Left ventricle myocardium inferior (tissue), 1 donor: ENCODE results near the gene MMP17. TPM values are rescaled to one million over a fixed set of nuclear protein-coding genes. Genes with fewer than 3 reads are reported as not detected.

Experiments
- DNase-seq: peaks from one replicate; pipeline ENCODE4 v3.0.0-alpha.2; 2020
- H3K27ac ChIP-seq: fragments of 200-600 bp; replicated peaks from 2 replicates; pipeline ENCODE4 v1.8.0; 2021
- H3K27me3 ChIP-seq: fragments of 200-600 bp; 2 replicates; pipeline ENCODE4 v1.8.0; 2021; ENCODE audit warnings: low read depth
- H3K36me3 ChIP-seq: fragments of 200-600 bp; 2 replicates; pipeline ENCODE4 v1.8.0; 2021
- H3K4me1 ChIP-seq: fragments of 200-600 bp; 2 replicates; pipeline ENCODE4 v1.8.0; 2021
- H3K4me3 ChIP-seq: fragments of 200-600 bp; 2 replicates; pipeline ENCODE4 v1.8.0; 2021; ENCODE audit warnings: mild to moderate bottlenecking, moderate library complexity
- H3K9me3 ChIP-seq: fragments of 200-600 bp; replicated peaks from 2 replicates; pipeline ENCODE4 v1.8.0; 2021
- intact Hi-C: fragments of 100-400 bp; cut with micrococcal nuclease; formaldehyde crosslinking; loops from one replicate; pipeline ENCODE4 v1.11.0; 2022
- total RNA-seq: library from RNA; stranded (reverse); fragmentation: NEBNext Ultra II Directional; extraction: Animal tissue kit (Norgen Biotek cat#: 25700); gene quantifications from one replicate; pipeline ENCODE4 v1.2.1, GENCODE V29; 2021
- TF ChIP-seq, protein P1 (sequence below): fragments of 200-600 bp; IDR thresholded peaks from 2 replicates; pipeline ENCODE4 v1.8.0; 2021; ENCODE audit warnings: antibody characterized with exemption, mild to moderate bottlenecking, borderline replicate concordance
- donor health status: DM: no; HTN: yes; CAD: no; lungs with severe emphysema.

Gene MMP17
- total RNA-seq, 1 donor from 2014 or later, result 0.77 TPM

DNA sequence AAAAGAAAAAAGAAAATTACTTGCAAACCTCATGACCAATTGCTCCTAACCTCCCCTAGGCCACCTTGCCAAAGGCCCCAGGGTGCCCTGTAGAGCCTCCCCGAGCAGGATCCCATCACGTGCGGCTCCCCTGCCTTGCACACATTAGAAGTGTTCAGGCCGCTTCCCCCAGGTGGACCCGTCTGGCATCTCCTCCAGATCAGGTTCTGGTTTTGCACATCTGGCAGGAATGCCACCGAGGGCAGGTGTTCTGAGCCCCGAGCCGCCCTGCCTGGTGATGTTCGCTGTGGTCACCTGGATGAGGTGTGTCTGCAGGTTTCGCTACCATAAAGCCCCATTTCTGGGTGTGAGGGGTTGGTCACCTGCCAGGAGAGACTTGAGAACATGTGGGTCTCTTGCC lies 19.3 kb downstream of the MMP17 start:
- H3K4me3 ChIP-seq, result no peak overlapping the region
- no peak for DNase-seq
- peaks cover 24% of the 10 kb centered on the region for H3K27me3 ChIP-seq
- H3K9me3 ChIP-seq, result no peaks in the 10 kb centered on the region
- no peaks in the 10 kb centered on the region for H3K36me3 ChIP-seq
- TF ChIP-seq, protein P1, sequence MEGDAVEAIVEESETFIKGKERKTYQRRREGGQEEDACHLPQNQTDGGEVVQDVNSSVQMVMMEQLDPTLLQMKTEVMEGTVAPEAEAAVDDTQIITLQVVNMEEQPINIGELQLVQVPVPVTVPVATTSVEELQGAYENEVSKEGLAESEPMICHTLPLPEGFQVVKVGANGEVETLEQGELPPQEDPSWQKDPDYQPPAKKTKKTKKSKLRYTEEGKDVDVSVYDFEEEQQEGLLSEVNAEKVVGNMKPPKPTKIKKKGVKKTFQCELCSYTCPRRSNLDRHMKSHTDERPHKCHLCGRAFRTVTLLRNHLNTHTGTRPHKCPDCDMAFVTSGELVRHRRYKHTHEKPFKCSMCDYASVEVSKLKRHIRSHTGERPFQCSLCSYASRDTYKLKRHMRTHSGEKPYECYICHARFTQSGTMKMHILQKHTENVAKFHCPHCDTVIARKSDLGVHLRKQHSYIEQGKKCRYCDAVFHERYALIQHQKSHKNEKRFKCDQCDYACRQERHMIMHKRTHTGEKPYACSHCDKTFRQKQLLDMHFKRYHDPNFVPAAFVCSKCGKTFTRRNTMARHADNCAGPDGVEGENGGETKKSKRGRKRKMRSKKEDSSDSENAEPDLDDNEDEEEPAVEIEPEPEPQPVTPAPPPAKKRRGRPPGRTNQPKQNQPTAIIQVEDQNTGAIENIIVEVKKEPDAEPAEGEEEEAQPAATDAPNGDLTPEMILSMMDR, result no peak
- intact Hi-C loops, result no loop called here
- H3K4me1 ChIP-seq, result no peaks in the 10 kb centered on the region
- no peak overlapping the region for H3K27ac ChIP-seq

DNA sequence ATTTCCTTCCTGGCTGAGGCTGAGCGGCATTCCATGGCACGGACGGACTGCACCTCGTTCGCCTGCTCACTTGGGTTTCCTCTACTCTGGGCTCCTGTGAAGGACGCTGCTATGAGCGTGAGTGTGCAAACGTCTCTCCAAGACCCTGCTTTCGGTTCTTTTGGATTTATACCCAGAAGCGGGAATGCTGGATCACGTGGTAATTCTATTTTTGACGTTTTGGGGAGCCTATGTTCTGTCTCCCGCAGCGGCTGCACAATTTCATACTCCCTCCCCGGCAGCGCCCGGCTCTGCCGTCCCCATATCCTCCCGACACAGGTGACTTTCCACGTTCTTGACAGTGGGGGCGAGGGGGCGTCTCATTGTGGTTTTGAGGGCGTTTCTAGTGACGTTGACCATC lies 20.6 kb downstream of the MMP17 start:
- Histone ChIP-seq H3K36me3 (no peaks in the 10 kb centered on the region), H3K4me1 (no peaks in the 10 kb centered on the region), H3K4me3 (no peak overlapping the region), H3K9me3 (no peaks in the 10 kb centered on the region), H3K27ac (no peak overlapping the region), H3K27me3 (peaks cover 37% of the 10 kb centered on the region)
- TF ChIP-seq, protein P1, result no peak
- no peak for DNase-seq
- intact Hi-C loops, result no loop called here

DNA sequence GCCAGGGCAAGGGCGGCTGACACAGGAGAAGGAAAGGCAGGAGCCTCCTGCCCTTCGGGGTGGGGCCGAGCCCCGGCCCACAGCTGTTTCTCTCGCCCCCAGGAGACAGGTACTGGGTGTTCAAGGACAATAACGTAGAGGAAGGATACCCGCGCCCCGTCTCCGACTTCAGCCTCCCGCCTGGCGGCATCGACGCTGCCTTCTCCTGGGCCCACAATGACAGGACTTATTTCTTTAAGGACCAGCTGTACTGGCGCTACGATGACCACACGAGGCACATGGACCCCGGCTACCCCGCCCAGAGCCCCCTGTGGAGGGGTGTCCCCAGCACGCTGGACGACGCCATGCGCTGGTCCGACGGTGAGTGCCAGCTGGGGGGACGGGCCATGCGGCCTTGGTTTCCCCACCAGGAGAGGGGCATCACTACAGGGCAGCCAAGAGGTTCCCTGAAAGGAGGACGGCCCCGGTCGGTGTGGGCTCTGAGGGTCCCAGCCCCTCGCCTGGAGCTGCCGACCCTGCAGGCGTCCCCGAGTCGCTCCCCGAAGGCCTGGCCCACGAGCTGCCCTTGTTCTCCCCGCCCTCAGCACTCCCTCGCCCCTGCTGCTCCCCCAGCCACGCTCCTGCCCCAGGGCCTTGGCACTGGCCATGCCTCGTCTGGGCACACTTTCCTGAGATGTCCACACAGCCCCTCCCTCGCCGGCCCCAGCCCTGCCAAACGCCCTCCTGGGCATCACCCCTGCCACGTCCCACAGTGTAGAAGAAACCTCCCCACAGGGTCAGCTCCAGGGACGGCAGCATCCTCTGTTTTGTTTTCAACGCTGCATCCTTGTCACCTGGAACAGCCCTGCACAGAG lies 21.7 kb downstream of the MMP17 start:
- DNase-seq, result no peak
- intact Hi-C loops, result no loop called here
- H3K27me3 ChIP-seq, result peaks cover 49% of the 10 kb centered on the region
- H3K9me3 ChIP-seq, result no peaks in the 10 kb centered on the region
- H3K27ac ChIP-seq, result no peak overlapping the region
- TF ChIP-seq, protein P1, result no peak
- no peaks in the 10 kb centered on the region for H3K36me3 ChIP-seq
- no peak overlapping the region for H3K4me3 ChIP-seq
- H3K4me1 ChIP-seq, result no peaks in the 10 kb centered on the region

DNA sequence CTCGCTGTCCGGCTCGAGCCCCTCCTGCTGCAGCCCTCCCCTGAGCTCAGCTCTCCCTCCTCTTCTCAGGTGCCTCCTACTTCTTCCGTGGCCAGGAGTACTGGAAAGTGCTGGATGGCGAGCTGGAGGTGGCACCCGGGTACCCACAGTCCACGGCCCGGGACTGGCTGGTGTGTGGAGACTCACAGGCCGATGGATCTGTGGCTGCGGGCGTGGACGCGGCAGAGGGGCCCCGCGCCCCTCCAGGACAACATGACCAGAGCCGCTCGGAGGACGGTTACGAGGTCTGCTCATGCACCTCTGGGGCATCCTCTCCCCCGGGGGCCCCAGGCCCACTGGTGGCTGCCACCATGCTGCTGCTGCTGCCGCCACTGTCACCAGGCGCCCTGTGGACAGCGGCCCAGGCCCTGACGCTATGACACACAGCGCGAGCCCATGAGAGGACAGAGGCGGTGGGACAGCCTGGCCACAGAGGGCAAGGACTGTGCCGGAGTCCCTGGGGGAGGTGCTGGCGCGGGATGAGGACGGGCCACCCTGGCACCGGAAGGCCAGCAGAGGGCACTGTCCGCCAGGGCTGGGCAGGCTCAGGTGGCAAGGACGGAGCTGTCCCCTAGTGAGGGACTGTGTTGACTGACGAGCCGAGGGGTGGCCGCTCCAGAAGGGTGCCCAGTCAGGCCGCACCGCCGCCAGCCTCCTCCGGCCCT lies 22.8 kb downstream of the MMP17 start:
- Histone ChIP-seq H3K4me1 (no peaks in the 10 kb centered on the region), H3K9me3 (no peaks in the 10 kb centered on the region), H3K27ac (no peak overlapping the region), H3K27me3 (peaks cover 59% of the 10 kb centered on the region), H3K4me3 (no peak overlapping the region), H3K36me3 (no peaks in the 10 kb centered on the region)
- no peak for DNase-seq
- intact Hi-C loops, result no loop called here
- TF ChIP-seq, protein P1, result no peak

DNA sequence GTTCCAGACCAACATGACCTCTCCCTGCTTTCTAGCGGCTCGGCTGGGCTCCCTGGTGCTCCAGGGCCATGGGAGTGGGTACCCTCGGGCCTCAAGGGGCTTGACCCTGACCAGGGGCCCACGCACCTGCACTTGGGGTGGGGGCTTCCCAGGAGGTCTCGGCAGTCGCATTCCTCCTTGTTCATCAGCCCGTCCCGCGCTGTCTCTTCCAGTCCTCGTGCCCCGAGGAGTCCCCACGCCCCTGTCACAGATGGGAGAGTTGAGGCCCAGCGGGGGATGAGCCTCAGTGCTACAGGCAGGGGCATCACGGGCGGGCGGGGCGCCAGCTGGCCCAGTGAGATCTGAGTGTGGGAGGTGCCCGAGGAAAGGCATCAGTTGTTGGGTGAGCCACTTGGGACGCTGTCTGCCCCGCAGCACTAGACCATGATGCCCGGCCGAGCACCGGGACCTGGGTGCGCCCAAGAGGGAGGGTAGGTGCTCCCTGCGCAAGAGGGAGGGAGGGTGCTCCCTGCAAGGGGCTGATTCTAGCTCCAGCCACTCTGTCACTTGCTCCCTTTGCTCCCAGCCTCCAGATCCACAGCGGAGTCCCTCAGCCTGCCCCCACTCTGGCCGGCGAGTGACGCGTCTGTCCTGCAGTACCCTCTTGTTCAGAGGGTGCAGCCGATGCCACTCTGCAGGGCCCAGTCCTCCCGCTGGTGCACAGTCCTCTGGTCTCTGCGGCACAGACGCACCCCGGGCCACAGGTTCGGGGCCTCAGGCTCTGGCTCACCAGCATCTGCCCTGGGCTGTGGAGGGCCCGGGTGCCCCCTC lies 23.8 kb downstream of the MMP17 start:
- no peak overlapping the region for H3K4me3 ChIP-seq
- intact Hi-C loops, result no loop called here

More for the DNA sequence above, 23.8 kb downstream of the MMP17 start:
- Histone ChIP-seq H3K4me1 (no peaks in the 10 kb centered on the region), H3K27me3 (peaks cover 69% of the 10 kb centered on the region), H3K9me3 (no peaks in the 10 kb centered on the region), H3K36me3 (no peaks in the 10 kb centered on the region), H3K27ac (no peak overlapping the region)
- TF ChIP-seq, protein P1, result no peak
- no peak for DNase-seq
